ENCODE data around the gene ZNF273.
"Not testable (repeated sequence)": the region's sequence is repeated elsewhere in the genome, so short reads cannot be mapped to it uniquely, and the experiment has no call there.

Gene ZNF273

DNA sequence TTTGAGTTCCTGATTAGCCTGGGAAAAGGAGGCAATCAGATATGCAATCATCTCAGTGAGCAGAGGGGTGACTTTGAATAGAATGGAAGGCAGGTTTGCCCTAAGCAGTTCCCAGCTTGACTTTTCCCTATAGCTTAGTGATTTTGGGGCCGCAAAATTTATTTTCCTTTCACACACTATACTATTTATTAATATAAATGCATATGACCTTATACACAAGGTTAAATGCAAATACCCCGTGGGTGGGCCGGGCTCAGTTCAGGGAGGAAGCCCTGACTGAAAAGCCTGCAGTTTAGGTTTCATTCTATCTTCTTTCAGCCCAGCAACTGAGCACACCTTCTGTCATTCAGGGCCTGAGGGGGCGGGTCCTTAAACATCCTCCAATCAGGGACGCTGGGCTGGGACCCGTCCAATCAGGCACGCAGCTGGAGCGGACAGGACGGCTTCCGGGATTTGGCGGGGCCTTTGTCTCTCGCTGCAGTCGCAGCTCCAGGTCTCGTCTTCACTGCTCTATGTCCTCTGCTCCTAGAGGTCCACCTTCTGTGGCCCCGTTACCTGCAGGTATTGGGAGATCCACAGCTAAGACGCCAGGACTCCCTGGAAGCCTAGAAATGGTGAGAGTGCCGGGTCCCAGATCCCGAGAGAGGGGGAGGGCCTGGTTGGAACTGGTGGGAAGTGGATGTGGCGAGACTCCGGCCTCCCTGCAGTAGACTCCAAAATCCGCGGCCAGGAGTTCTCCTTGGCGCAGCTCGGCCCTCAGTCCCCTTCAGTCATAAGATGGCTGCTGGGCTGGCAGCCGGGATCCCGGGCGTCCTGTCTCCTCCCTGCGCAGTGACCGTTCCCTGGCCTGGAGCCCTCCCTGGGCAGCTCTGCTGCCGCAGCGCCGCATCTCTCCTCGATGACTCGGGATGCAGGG lies at the start of gene ZNF273:
ZNF273 (plus strand) TSS at position 468 of the 916 bp plus-strand sequence; CDS start at position 513, 45 bp downstream.
- peak; percentile 84 for DNase-seq (ENCODE audit: low spot score)

DNA sequence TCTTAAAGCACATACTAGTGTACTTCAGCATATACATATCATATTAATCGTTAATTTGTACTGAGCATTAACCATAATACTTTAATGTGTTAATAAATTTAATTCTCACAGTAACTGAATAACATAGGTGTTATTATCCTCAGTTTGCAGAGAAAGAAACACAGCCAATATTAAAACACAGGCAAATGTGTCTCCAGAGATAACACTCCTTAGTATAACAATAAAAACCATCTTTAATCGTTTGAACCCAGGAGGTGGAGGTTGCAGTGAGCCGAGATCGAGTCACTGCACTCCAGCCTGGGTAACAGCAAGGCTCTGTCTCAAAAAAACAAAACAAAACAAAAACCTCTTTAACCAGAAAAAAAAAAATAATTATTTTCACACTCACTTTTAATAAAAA lies 49.4 kb upstream of the ZNF273 start:
- no peak for DNase-seq (ENCODE audit: low spot score)

DNA sequence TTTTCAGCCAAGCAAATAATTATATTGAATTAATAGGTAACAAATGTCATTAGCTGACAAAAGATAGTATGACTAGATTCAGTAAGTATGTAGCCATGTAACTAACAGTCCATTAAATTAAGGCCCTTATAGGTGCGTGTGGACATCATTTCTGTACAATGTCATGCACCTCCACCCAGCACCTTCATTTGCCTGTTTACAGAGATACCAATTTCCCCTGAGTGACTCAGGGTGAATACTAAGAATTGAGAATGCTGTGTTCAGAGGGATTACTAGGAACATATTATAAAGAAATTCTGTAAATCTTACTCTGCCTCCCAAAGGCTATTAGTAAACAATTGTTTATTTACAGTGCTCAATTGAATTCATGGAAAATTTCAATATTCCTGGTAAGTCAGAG lies 48.1 kb upstream of the ZNF273 start:
- DNase-seq (ENCODE audit: low spot score) = no peak

DNA sequence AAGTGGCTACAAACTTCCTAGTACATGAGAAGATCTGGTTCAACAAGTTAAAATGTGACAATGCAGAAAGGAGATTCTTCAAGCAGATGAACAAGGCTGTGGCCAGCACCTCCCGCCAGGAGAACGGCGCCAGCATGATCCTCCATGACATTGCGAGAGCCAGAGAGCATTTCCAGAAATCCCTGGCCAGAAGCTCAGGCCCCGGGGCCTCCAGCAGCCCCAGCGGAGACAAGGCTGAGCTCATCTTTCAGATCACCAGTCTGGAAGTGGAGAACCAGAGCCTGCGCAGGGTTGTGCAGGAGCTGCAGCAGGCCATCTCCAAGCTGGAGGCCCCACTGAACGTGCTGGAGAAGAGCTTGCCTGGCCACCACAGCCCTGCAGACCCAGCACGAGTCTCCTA lies 40.1 kb upstream of the ZNF273 start:
- DNase-seq (ENCODE audit: low spot score) = no peak

DNA sequence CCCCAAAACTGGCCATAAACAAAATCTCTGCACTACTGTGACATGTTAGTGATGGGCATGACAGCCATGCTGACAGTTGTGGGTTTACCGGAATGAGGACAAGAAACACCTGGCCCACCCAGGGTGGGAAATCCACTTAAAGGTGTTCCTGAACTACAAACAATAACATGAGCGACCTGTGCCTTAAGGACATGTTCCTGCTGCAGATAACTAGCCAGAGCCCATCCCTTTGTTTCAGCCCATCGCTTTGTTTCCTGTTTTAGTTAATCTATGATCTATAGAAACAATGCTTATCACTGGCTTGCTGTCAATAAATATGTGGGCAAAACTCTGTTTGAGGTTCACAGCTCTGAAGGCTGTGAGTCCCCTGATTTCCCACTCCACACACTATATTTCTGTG lies 39.5 kb upstream of the ZNF273 start:
- not testable (repeated sequence) for DNase-seq (ENCODE audit: low spot score)

DNA sequence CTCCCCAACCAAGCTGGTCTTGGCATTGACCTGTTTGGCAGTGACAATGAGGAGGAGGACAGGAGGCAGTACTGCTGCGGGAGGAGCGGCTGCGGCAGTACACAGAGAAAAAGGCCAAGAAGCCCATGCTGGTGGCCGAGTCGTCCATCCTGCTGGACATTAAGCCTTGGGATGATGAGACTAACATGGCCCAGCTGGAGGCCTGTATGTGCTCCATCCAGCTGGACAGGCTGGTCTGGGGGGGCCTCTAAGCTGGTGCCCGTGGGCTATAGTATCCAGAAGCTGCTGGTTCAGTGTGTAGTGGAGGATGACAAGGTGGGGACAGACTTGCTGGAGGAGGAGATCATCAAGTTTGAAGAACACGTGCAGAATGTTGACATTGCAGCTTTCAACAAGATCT lies 39.1 kb upstream of the ZNF273 start:
- DNase-seq (ENCODE audit: low spot score) = no peak

DNA sequence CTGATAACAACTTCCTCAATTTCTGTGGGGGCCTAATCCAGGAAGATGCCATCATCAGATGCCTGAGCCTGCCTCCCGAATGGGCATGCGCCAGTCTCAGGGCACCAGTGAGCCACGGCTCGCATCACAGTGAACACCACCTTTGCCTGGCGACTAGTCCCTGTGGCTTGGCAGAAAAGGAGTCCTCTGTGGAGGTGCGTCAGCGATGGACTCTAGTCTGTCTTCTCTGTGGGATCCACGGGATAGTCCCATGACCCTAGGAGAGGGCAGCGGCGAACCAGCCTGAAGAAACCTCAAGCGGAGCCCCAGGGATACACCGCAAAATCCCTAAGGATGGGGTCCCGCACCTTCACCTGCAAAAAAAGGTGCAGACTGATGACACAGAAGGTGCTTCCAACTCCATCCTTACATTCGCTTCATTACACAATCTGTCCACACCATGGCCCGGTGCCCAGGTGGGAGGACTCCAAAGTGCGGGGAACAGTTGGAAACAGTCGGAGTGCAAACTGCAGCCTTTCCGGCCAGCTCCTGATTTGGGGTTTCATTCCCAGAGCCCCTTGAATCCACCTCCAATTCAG lies 35.1 kb upstream of the ZNF273 start:
- no peak for DNase-seq (ENCODE audit: low spot score)

DNA sequence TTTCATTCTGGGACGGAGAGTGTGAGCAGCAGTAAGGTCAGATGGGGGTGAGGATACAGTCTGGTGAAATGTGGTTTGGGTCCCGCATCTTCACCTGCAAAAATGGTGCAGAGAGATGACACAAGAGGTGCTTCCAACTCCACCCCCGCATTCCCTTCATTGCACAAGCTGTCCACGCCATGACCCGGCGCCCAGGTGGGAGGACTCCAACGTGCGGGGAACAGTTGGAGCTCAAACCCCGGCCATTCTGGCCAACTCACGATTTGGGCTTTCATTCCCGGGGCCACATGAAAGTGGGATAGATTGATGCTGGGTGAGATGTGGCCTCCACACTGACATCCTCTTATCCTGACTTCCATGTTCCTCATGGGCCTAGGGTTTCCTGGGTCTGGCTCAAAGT lies 34.6 kb upstream of the ZNF273 start:
- no peak for DNase-seq (ENCODE audit: low spot score)

DNA sequence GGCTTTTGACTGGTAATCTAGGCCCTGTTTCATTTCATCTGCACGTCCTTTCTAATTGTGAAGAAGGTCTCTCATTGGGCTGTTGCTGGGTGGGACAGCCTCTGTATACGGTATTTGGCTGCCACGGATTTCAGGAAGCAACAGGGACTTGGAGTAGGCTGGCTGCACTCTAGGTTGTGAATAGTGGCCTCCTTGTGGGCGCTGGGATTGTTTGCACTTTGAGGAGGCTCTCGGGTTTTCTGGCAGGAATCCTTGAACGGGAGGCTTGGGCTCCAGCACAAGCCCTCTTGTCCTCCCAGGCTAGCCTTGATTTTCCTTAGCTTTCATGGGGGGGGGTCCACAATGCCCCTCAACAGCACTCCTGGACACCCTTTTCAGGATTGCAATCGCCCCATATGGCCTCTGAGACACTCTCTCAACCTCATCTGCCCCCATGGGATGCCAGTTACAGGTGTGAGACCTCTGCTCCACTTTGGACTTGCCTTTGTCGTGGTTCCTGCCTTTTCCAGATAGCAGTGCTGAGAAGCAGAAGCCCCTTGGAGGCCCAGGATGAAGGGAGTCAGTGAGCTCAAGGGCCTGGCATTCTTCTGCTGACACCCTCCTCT lies 33.9 kb upstream of the ZNF273 start:
- DNase-seq (ENCODE audit: low spot score) = peak; percentile 5

DNA sequence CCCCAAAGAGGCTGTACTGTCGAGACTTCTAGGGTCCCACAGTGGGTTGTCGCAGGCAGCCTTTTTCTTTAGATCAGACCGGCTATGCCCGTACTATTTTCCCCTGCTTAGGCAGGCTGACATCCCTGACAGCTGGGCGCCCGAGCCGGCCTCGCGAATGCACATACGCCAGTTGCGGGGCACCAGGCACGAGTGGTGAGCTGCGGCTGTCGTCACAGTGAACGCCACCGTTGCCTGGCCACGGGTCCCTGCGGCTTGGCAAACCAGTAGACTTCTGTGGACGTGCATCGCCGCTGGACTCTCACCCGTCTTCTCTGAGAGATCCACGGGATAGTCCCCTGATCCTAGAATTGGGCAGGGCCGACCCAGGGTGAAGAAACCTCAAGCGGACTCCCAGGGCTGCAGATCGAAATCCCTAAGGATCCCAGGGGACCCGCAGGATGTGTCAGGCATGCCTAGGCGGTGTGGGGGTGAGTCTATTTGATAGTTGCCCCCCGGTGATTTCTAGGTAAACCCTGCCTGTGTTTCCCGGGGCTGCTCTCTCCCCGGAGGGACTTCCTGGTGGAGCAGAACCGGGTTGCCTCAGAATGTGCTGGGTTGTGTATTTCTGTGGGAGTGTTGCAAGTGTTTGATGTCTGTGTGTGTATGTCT lies 33.0 kb upstream of the ZNF273 start:
- DNase-seq (ENCODE audit: low spot score) = peak; percentile 2

DNA sequence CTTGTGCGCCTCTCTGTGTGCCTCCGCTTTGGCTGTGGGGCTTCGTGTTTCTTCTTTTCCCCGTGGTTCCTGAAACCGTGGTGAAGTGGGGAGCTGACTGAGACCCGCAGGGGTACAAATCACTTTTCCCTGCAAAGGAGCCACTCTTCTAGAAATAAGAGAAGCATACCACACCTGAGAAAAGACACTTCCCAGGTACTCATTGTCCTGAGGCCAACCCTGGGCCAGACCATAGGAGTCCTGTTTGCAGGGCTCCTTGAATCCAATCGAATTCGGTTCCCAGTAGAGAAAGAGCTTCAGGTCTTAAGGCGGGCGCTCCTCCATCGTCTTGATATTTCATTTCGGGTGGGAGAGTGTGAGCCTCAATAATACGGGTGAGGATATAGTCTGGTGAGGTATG lies 32.4 kb upstream of the ZNF273 start:
- DNase-seq (ENCODE audit: low spot score) = peak; percentile 3

DNA sequence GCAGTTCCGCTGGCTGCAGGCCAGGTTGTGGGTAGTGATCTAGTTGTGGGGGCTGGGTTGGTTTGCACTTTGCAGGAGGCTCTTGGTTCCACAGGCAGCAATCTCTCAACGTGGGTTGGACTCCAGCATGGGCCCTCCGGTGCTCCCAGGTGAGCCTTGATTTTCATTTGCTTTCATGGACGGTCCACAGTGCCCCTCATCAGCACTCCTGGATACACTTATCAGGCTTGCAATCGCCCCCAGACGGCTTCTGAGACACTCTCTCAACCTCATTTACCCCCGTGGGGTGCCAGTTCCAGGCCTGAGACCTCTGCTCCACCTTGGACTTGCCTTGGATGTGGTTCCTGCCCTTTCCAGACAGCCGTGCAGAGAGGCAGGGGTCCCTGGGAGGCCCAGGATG lies 31.3 kb upstream of the ZNF273 start:
- peak; percentile 2 for DNase-seq (ENCODE audit: low spot score)

DNA sequence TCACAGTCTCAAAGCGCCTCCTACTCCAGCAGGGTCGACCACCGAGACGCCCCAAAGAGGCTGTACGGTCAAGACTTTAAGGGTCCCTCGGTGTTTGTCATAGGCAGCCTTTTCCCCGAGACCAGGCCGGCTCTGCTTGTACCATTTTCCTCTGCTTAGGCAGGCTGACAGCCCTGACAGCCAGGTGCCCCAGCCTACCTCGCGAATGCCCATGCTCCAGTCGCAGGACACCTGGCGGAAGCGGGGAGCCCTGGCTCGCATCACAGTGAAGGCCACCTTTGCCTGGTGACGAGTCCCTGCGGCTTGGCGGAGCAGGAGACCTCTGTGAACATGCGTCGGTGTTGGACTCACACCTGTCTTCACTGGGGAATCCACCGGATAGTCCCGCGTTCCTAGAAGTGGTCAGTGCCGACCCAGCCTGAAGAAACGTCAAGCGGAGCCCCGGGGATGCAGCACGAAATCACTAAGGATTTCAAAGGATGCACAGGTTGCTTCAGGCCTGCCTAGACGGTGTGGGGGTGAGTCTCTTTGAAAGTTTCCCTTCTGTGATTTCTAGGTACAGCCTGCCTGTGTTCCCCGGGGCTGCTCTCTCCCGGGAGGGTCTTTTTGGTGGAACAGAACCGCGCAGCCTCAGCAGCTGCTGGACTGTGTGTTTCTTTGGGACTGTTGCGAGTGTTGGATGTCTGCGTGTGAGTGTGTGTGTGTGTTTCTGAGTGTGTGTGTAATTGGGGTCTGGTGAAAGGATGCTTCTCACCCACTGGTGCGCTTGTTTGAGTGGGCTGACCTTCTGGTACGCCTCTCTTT lies 30.5 kb upstream of the ZNF273 start:
- DNase-seq (ENCODE audit: low spot score) = no peak

DNA sequence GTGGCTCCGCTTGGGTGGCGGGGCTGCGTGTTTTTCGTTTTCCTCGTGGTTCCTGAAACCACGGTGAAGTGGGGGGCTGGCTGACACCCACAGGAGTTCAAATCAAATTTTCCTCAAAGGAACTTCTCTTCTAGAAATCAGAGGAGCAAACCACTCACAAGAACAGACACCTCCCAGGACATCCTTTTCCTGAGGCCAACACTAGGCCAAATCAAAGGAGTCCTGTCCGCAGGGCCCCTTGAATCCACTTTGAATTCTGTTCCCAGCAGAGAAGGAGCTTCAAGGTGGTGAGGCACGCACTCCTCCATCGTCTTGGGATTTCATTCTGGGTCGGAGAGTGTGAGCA lies 29.9 kb upstream of the ZNF273 start:
- DNase-seq (ENCODE audit: low spot score) = no peak

DNA sequence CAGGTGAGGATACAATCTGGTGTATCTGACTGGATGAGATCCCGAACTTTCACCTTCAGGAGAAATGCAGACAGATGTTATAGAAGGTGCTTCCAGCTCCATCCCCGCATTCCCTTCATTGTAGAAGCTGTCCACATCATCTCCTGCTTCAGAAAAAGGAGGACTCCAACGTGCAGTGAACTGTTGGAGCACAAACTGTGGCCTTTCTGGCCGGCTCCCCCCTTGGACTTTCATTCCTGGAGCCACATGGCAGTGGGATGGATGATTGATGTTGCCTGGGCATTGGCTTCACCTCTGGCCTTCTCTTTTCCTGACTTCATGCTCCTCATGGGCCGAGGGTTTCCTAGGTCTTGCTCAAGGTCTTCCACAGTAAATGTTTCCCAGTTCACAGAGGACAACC lies 29.6 kb upstream of the ZNF273 start:
- no peak for DNase-seq (ENCODE audit: low spot score)

DNA sequence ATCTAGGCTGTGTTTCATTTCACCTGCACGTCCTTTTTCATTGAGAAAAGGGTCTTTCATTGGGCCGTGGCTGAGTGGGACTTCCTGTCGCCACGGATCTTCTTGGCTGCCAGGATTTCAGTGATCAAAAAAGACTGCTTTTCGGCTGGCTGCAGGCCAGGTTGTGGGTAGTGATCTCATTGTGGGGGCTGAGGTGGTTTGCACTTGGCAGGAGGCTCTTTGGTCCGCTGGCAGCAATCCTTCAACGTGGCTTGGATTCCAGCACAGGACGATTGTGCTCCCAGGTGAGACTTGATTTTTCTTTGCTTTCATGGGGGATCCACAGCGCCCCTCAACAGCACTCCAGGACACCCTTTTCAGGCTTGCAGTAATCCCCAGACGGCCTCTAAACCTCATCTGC lies 29.0 kb upstream of the ZNF273 start:
- DNase-seq (ENCODE audit: low spot score) = peak; percentile 2

DNA sequence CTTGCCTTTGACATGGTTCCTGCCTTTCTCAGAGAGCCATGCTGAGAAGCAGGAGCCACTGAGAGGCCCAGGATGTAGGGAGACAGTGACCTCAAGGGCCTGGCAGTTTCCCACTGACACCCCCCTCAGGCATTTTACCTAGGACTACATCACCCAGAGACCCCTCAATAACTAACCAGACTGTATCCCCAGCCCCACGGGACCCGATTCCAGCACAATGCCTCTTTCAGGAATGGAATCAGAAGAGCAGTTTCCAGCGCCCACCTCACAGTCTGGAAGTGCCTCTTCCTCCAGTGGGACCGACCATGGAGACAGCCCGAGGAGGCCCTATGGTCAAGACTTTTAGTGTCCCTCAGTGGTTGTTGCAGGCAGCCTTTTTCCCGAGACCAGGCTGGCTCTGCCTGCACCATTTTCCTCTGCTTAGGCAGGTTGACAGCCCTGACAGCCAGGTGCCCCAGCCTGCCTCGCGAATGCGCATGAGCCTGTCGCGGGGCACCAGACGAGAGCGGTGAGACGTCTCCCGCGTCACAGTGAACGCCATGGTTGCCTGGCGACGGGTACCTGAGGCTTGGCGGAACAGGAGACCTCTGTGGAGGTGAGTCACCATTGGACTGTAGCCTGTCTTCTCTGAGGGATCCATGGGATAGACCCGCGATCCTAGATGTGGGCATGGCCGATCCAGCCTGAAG lies 28.4 kb upstream of the ZNF273 start:
- DNase-seq (ENCODE audit: low spot score) = no peak

DNA sequence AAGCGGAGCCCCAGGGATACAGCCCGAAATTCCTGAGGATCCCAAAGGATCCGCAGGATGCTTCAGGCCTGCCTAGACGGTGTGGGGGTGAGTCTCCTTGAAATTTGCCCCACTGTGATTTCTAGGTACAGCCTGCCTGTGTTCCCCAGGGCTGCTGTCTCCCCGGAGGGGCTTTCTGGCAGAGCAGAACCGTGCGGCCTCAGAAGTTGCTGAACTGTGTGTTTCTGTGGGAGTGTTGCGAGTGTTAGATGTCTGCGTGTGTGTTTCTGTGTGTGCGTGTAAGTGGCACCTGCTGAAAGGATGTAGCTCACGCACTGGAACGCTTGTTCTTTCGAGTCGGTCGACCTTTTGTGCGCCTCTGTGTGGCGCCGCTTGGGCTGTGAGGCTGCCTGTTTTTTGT lies 27.8 kb upstream of the ZNF273 start:
- no peak for DNase-seq (ENCODE audit: low spot score)

DNA sequence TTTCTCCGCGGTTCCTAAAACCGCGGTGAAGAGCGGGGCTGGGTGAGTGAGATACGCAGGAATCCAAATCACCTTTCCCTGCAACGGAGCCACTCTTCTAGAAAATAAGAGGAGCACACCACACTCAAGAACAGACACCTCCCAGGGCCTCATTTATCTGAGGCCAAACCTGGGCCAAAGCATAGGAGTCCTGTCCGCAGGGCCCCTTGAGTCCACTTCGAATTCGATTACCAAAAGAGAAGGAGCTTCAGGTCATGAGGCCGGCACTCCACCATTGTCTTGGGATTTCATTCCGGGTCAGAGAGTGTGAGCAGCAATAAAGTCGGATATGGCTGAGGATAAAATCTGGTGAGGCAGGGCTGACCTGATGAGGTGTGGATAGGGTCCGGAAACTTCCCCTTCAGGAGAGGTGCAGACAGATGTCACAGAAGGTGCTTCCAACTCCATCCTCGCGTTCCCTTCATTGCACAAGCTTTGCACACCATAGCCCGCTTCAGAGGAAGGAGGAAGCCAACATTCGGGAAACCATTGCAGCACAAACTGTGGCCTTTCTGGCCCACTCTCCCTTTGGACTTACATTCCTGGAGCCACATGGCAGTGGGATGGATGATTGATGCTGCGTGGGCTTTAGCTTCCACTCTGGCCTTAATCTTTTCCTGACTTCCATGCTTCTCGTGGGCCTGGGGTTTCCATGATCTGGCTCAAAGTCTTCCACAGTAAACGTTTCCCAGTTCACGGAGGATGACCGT lies 27.2 kb upstream of the ZNF273 start:
- peak; percentile 1 for DNase-seq (ENCODE audit: low spot score)
